ENCODE results near the gene OR4K14. TPM values are rescaled to one million over a fixed set of nuclear protein-coding genes. Genes with fewer than 3 reads are reported as not detected.

Gene OR4K14, protein sequence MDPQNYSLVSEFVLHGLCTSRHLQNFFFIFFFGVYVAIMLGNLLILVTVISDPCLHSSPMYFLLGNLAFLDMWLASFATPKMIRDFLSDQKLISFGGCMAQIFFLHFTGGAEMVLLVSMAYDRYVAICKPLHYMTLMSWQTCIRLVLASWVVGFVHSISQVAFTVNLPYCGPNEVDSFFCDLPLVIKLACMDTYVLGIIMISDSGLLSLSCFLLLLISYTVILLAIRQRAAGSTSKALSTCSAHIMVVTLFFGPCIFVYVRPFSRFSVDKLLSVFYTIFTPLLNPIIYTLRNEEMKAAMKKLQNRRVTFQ
- total RNA-seq, result not detected in 2 replicates

DNA sequence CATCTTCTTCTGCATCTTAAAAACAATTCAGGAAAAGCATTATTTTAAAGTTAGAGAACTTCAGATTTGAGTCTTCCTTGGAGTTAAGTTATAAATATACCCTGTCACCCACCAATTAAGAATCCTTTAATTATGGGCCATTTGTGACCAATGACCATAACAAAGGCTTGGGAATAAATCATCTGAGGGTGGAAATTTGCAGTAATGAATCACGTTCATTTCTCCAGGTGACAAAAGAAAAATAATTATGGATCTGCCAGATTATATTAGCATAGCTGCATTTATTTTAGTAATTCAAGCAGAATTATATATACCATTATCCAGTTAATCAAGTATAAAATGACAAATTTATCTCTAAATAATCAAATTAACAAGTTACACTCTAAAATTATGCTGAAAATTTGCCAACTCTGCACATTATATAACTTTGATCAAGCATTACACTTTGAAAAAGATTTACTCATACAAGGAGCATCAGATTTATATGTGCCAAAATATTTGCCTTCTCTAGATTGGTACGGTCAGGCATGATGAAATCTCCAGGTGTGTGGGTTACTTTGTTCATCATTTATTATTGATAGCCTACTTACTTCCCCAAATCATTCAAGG, at the start of gene OR4K14:
Gene OR4K14 (minus strand): TSS at position 51 of the 609 bp plus-strand sequence. CDS start 4,114 bp downstream, outside the sequence.

DNA sequence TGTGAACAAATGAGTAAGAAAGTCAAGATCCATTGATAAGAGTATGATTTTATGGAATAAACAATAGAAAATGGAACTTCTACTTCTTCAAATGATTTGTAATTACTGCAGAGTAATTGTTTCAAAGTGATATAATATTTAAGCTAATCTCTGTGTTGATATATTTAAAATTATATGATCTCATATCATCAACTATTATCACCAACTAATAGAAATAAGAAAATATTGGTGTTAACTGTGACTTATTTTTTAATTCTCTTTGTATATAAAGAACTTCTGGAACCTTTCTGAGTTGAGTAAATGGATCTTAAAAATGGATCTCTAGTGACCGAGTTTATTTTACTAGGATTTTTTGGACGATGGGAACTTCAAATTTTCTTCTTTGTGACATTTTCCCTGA, 40.6 kb upstream of the OR4K14 start, which contains the start of gene OR4L1:
Gene OR4L1 (plus strand): TSS at position 301 of the 400 bp plus-strand sequence. CDS start 0 bp downstream, at position 301.

DNA sequence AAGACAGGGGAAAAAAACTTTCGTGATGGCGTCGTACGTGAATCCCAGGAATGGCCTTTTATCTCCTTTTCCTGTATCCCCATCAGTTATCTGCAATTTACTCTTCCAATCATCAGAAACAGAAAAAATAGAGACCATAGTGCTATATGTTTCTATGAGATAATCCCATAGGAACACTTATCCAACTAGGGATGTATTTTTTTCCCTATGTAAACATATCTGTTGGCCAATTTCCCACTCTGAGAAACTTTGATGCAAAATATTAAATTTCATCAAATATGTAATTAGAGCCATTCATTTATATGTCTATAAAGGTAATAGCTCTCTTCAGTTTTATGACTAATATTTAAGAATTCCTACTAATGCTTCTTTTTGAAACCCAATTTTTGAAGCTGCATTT, 16.8 kb upstream of the OR4K14 start, which contains the start of gene OR4K13:
Gene OR4K13 (minus strand): TSS at position 101 of the 400 bp plus-strand sequence. CDS start 1,280 bp downstream, outside the sequence.

DNA sequence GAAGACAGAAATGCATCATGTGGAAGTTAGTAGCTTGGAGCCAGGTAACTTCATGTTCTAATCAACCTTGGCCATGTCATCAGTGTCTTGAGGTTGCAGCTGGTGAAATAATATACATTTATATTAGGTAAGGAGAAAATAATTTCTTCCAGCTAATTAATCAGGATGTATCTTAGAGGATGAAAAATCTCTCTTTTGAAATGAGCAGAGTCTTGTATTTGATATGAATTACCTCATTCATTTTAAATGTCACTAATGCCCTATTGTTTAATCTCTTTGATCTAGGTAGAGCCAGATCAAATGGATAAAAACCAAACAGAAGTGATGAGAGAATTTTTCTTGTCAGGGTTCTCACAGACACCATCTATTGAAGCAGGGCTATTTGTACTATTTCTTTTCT, 17.2 kb downstream of the OR4K14 start, which contains the start of gene OR4Q2:
Gene OR4Q2 (plus strand): TSS at position 301 of the 400 bp plus-strand sequence.

DNA sequence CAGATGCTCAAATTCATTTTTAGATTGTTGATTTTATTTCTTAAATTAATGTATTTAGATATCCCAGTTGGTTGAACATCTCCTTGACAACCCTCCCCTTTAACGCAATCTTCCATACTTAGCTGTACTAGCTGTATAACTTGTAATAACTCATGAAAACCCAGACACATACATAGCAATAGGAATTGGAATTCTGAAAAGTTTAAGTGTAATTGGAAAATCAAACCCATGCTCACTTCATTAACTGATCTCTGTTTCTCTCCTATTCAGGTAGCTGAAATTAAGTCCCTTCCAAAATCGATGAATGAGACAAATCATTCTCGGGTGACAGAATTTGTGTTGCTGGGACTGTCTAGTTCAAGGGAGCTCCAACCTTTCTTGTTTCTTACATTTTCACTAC, 43.8 kb downstream of the OR4K14 start, which contains the start of gene OR4K15:
Gene OR4K15 (plus strand): TSS at position 301 of the 400 bp plus-strand sequence. CDS start 0 bp downstream, at position 301.

Other genes starting within 250 kb of the OR4K14 start
- gene OR4M1, start 245.8 kb downstream of the OR4K14 start, total RNA-seq, result not detected in 2 replicates
- not detected in 2 replicates for gene OR4N2, start 215.5 kb downstream of the OR4K14 start, total RNA-seq
- not detected in 2 replicates for gene OR4K2, start 144.2 kb downstream of the OR4K14 start, total RNA-seq
- gene OR4K5, start 98.7 kb downstream of the OR4K14 start, total RNA-seq, result not detected in 2 replicates
- not detected in 2 replicates for gene OR4K1, start 88.4 kb downstream of the OR4K14 start, total RNA-seq
- not detected in 2 replicates for gene OR4K15, start 43.7 kb downstream of the OR4K14 start, total RNA-seq
- gene OR4Q2, start 17.1 kb downstream of the OR4K14 start, total RNA-seq, result not detected in 2 replicates
- not detected in 2 replicates for gene OR4K13, start 16.7 kb upstream of the OR4K14 start, total RNA-seq
- gene OR4L1, start 40.7 kb upstream of the OR4K14 start, total RNA-seq, result not detected in 2 replicates
- not detected in 2 replicates for gene OR4K17, start 91.4 kb upstream of the OR4K14 start, total RNA-seq
- gene OR4N5, start 119.5 kb upstream of the OR4K14 start, total RNA-seq, result not detected in 2 replicates
- gene OR11G2, start 171.6 kb upstream of the OR4K14 start, total RNA-seq, result not detected in 2 replicates
- not detected in 2 replicates for gene OR11H6, start 204.4 kb upstream of the OR4K14 start, total RNA-seq
- not detected in 2 replicates for gene OR11H7, start 209.7 kb upstream of the OR4K14 start, total RNA-seq
- not detected in 2 replicates for gene OR11H4, start 220.0 kb upstream of the OR4K14 start, total RNA-seq